Pulmonary artery endothelial cell (primary cell): ENCODE data around the gene ZNF780A. TPM values are rescaled to one million over a fixed set of nuclear protein-coding genes. Genes with fewer than 3 reads are reported as not detected.
A peak's percentile ranks its signal among the peaks of the same experiment; 100 is the strongest.
"Not testable (repeated sequence)": the region's sequence is repeated elsewhere in the genome, so short reads cannot be mapped to it uniquely, and the experiment has no call there.

Experiments used
- DNase-seq: peaks from one replicate; pipeline ENCODE4 v3.0.0-alpha.2; 2011; ENCODE audit warnings: low read depth, low spot score
- total RNA-seq: library from RNA; depleted of rRNA; stranded (reverse); fragments of >200 nt; gene quantifications from 2 replicates; pipeline ENCODE4 v1.2.3, GENCODE V29; 2014

Gene ZNF780A
- total RNA-seq, 1 donor from 2014 or later = 10.2 TPM

DNA sequence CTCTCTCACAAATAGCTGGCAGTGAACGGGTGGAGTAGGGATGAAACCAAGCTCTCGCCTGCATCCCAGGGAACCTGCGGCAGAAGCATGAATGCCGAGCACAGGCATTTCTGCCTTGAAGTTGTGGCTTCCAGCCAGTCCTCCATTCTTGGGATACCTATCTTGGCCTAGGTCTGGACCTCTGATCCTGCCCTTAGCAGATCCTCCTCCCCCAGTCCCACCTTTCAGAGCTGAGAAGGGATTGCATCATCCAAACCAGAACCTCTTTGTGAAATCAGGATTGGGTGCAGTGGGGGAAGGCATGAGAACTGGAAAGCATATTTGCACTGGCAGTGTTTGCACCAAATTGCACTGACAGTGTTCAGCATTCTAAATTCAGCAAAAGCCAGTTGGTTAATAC, 5.8 kb downstream of the ZNF780A start:
- no peak for DNase-seq

DNA sequence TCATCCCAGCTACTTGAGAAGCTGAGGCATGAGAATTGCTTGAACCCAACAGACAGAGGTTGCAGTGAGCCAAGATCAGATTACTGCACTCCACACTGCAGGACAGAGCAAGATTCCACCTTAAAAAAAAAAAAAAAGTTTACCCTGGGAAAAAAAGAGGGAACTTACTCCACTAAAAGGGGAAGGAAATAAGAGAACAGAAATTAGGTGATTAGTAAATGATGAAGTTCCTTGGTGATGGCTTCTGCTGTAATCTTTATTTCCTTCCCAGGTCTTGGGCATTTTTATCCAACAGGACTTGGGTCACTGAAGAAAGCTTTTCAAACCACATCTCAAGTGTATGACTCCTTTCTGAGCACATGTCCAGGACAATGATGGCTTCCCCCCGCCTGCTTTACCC, 9.3 kb downstream of the ZNF780A start:
- no peak for DNase-seq

DNA sequence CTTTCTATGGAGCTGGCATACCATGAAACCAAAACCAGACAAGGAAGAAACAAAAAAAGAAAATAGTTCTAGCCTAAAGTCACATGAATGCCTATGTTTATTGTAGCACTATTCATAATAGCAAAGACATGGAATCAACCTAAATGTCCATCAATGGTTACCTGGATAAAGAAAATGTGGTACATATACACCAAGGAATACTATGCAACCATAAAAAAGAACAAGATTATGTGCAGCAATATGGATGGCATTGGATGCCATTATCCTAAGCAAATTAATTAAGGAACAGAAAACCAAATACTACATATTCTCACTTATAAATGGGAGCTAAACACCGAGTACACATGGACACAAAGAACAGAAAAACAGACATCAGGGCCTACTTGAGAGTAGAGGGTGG, 10.5 kb downstream of the ZNF780A start:
- no peak for DNase-seq

DNA sequence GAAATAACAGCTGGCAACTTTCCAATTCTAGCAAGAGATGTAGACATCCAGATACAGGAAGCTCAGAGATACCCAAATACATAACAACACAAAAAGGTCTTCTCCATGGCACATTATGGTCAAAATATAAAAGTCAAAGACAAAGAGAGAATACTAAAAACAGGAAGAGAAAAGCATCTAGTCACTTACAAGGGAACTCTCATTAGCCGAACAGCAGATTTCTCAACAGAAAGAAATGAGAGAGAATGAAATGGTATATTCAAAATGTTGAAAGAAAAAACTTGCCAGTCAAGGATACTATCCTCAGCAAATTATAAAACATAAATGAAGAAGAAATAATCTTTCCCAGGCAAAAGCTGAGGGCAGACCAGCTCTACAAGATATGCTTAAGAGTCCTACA, 12.4 kb downstream of the ZNF780A start:
- no peak for DNase-seq

DNA sequence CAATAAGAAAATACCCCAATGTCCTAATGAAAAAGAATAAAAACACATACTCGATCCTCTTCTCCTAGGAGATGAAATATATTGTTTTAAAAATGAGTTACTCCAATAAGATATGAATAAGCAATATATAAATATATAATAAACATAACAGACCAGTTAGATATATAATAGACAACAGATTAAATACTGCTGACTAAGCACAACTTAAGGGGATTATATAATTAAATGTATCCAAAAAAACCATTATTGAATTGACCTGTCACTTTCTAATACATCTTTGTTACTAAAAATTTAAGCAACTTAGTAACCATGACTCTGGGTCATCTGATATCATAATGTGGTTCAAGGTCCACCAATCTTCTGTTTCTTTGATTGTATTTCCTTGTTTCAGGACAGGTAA, 20.7 kb downstream of the ZNF780A start:
- no peak for DNase-seq

DNA sequence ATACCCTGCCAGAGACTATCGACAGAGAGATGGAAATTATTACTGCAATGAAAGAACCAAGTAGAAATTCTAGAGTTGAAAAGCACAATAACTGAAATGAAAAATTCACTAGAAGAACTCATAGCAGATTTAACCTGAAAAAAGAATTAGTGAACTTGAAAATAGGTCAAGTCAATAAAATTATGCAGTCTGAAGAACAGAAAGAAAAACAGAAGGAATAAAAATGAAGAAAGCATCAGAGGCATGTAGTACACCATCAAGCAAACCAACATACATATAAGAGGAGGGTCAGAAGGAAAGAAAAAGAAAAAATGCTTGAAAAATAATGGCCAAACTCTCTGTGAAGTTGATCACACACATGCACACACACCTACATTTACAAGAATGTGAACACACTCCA, 31.1 kb downstream of the ZNF780A start:
- no peak for DNase-seq

DNA sequence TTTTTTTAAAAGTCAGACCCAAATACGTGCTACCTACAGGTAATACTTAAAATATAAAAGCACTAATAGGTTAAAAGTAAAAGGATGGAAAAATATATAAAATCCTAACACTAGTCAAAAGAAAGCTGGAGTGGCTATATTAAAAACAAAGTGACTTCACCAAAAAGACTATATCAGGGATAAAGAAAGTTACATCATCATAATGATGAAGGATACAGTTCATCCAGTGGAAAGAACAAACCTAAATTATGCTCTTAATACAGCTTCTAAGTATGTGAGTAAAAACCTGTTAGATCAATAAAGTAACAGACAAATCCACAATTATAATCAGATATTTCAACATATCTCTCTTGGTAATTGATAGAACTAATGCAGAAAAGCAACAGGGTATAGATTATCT, 33.6 kb downstream of the ZNF780A start:
- DNase-seq = no peak

DNA sequence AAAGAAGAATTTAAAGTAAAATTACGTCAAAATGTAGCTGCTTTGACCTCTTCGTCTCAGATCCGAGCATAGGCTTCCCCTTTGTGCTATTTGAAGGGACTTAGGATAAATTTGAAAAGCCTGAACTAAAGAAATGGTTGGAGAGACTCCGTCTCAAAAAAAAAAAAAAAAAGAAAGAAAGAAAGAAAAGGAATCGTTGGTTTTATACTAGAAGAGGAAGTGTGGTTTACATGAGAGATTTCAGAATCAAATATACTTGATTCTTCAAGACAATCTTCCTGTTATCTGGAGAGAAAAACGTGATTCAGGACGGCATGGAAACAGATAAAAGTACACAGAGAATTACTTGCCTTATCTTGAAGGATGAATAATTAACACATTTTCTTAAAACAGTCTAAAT, 34.2 kb downstream of the ZNF780A start:
- no peak for DNase-seq

DNA sequence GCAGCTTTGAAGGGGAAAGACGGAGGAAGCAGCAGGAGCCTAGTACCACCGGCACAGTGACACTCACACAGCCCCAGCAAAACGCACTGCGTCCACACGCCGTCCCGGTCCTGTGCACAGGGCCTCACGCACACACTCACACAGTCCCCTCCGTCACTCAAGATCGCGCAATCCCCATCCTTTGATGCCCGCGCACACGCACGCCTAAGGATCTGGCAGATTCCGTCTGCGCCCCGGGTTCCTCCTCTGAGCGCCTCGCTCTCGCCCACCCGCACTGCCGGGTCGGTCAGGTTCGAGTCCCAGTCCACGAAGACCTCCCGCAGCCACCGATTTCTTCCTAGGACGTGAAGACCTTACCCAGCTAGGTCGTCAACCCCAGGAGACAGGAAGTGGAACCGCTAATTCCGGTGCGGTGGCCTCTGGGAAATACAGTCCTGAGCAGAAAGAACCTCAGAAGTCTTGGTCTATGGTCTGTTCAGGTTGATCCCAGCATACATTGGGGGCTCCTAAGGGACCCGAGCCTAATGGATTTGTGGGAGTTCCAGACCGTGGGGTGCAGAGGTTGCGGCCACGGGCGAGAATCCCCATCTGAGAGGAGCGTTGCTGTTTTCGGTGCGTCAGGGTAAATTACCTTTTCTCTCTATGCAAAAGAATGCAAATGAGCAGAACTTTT, 34.8 kb downstream of the ZNF780A start, which contains the start of gene ZNF780B:
ZNF780B (minus strand) TSS at position 400 of the 673 bp plus-strand sequence. CDS start 5,899 bp downstream, outside the sequence.
- peak; percentile 7 for DNase-seq

DNA sequence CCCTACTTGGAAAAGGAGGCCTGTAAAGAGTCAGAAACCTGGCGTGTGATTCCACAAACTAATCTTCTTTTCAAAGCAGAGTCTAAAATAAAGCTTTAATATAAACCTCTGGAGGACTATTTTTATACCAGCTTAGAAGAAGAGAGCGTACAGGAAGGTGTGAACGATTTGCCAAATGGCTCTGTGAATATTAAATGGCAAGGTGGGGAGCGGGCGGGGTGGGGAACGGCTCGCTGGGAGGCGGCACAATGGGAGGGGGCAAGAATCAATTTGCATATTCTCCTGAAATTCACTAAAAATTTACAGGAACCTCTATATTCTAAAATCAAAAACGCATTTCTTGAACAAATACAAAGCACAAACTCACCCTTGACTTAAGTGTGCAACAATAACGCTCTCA, 35.7 kb downstream of the ZNF780A start:
- DNase-seq = no peak

DNA sequence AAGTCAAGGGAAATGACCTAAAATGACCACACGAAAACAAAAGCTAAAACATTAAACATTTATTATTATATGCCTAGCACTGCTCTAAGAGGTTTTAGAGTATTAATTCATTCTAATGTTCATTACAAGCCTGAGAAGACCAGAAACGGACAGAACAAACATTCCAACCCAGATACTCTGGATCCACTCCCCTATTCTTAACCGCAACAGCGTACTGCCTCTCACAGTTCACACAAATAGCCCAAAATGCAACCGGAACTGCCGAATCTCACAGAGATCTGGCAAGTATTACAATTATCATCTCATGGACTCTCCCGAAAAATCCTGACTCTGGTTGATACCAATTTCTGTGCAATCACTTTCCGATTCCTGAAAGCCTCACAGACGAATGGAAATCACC, 36.1 kb downstream of the ZNF780A start:
- no peak for DNase-seq

DNA sequence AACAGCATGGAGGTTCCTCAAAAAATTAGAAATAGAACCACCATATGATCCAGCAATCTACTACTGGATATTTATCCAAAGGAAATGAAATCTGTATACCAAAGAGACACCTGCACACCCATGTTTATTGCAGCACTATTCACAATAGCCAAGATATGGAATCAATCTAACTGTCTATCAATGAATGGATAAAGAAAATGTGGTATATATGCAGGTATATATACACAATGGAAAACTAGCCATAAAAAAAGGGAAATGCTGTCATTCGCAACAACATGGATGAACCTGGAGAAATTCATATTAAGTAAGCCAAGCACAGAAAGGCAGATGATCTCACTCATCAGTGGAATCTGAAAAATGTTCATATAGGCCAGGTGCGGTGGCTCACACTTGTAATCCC, 37.3 kb downstream of the ZNF780A start:
- no peak for DNase-seq

DNA sequence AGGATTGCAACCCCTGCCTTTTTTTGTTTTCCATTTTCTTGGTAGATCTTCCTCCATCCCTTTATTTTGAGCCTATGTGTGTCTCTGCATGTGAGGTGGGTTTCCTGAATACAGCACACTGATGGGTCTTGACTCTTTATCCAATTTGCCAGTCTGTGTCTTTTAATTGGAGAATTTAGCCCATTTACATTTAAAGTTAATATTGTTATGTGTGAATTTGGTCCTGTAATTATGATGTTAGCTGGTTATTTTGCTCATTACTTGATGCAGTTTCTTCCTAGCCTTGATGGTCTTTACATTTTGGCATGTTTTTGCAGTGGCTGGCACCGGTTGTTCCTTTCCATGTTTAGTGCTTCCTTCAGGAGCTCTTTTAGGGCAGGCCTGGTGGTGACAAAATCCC, 49.0 kb downstream of the ZNF780A start:
- not testable (repeated sequence) for DNase-seq

DNA sequence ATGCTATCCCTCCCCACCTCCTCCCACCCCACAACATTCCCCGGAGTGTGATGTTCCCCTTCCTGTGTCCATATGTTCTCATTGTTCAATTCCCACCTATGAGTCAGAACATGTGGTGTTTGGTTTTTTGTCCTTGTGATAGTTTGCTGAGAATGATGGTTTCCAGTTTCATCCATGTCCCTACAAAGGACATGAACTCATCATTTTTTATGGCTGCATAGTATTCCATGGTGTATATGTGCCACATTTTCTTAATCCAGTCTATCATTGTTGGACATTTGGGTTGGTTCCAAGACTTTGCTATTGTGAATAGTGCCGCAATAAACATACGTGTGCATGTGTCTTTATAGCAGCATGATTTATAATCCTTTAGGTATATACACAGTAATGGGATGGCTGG, 52.7 kb downstream of the ZNF780A start:
- DNase-seq = not testable (repeated sequence)

DNA sequence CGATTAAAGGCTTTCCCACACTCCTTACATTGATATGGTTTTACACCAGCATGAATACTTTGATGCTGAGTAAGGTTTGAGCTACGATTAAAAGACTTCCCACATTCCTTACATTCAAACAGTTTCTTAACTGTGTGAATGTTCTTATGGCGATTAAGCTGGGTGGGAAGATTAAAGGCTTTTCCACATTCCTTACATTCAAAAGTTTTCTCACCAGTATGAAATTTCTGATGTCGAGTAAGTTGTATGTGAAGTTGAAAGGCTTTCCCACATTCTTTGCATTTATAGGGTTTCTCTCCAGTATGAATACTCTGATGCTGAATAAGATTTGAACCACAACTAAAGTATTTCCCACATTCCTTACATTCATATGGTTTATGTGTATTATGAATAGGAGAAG, 54.7 kb downstream of the ZNF780A start:
- DNase-seq = no peak

DNA sequence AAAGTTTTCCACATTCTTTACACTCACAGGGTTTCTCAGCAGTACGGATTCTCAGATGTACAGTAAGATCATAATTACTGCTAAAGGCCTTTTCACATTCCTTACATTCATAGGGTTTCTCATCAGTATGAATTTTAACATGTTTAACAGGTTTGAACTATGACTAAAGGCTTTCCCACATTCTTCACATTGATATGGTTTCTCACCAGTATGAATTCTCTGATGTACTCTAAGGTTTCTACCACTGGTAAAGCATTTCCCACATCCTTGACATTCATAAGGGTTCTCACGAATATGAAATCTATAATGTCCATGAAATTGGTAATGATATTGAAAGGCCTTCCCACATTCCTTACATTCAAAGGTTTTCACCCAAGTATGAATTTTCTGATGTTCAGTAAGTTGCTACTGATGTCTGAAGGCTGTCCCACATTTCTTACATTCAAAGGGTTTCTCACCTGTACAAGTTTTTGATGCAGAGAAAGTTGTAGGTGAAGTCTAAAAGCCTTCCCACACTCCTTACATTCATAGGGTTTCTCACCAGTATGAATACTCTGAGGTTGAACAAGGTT, 56.7 kb downstream of the ZNF780A start:
- no peak for DNase-seq

DNA sequence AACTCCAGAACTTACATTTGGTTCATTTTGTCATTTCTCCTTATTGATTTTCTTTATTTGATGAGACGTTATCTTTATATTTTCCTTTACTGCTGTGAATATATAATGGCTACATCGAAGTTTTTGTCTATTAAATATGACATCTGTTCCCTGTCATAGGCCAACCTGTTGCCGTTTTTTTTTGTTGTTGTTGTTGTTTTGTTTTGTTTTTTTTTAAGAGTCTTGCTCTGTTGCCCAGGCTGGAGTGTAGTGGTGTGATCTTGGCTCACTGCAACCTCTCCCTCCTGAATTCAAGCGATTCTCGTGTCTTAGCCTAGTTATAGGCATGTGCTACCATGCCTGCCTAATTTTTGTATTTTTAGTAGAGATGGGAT, 64.2 kb downstream of the ZNF780A start:
- DNase-seq = no peak

DNA sequence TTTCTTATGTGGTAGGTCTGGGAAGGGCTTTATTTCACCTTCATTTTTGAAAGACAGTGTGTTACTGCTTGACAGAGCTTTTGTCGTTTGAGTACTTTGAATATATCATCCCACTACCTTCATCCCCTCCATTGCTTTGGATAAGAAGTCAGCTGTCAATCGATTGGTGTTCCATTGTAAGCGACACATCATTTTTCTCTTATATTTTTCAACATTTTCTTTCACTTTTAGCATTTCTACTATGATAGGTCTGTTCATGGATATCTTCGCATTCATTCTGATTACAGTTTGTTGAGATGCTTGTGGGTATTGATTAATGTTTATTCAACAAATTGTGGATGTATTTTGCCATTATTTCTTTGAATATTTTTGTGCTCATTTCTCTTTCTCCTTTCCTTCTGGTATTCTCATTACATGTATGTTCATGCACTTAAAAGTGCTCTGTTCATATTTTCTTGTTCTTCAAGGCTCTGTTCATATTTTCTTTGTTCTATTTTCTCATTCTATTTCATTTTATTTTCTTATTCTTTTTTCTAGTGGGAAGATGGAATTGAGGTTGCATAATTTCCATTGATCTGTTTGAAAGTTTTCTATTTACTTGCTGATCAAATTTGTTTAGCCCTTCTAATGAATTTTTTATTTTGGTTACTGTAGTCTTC, 64.7 kb downstream of the ZNF780A start:
- DNase-seq = no peak

DNA sequence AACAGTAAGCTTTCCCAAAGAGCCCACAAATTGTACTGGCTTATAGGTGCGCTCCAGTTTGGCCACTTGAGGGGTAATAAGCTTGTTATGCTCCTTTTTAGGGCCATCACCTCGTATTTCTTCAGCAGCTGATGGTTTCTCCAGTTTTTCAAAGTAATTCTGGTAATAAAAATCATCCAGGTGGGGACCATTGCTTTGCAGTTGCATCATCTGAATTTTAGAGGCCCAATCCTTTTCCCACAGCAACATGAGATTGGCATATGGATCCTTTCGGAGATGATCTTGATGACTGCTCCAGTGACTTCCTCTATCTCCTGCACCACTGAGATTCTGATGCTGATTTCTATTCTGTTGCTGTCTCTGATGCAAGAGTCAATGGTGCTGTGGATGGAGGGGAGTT, 66.8 kb downstream of the ZNF780A start:
- no peak for DNase-seq
